ENCODE data around the gene DPM1.

GRCh38 chr20:50901301-50901700, 57.0 kb downstream of the DPM1 start:
- TF ChIP-seq CTCF (IDR thresholded peaks at IDR 0.05; ENCODE audit: low read depth, low read length) (no peak), POLR2A (IDR thresholded peaks at IDR 0.05; ENCODE audit: extremely low read depth, insufficient read length) (no peak), MYC (IDR thresholded peaks at IDR 0.05; ENCODE audit: low read depth, low read length) (no peak)
